ENCODE data around the gene AKAP17A.

Gene AKAP17A

GRCh38 chrX:1582686-1583437, 8.5 kb upstream of the AKAP17A start:
- Histone ChIP-seq H3K27ac (no peak overlapping the region), H3K9me3 (no peaks in the 10 kb centered on the region; the same call in 1 of the 2 replicates), H3K4me3 (no peak overlapping the region), H3K4me1 (peaks cover 5% of the 10 kb centered on the region), H3K9ac (no peak overlapping the region), H3K4me2 (no peak overlapping the region), H3K27me3 (no peaks in the 10 kb centered on the region), H3K36me3 (no peaks in the 10 kb centered on the region), H4K20me1 (no peaks in the 10 kb centered on the region)
- no peak for TF ChIP-seq Cebpa-rat (IDR thresholded peaks at IDR 0.05)

GRCh38 chrX:1584237-1585011, 7.0 kb upstream of the AKAP17A start:
- H4K20me1 ChIP-seq = no peaks in the 10 kb centered on the region
- TF ChIP-seq Cebpa-rat (IDR thresholded peaks at IDR 0.05) = no peak
- H3K9ac ChIP-seq = no peak overlapping the region
- H3K36me3 ChIP-seq = no peaks in the 10 kb centered on the region
- no peaks in the 10 kb centered on the region for H3K9me3 ChIP-seq
- no peak overlapping the region for H3K4me2 ChIP-seq
- H3K27me3 ChIP-seq = no peaks in the 10 kb centered on the region
- peaks cover 5% of the 10 kb centered on the region for H3K4me1 ChIP-seq
- no peak overlapping the region for H3K27ac ChIP-seq
- no peak overlapping the region for H3K4me3 ChIP-seq

GRCh38 chrX:1587161-1587560, 4.2 kb upstream of the AKAP17A start:
- no peak overlapping the region for H3K4me3 ChIP-seq
- no peaks in the 10 kb centered on the region for H3K36me3 ChIP-seq
- TF ChIP-seq Cebpa-rat (IDR thresholded peaks at IDR 0.05) = no peak
- no peaks in the 10 kb centered on the region for H3K27me3 ChIP-seq
- peaks cover 3% of the 10 kb centered on the region for H4K20me1 ChIP-seq
- peaks cover 14% of the 10 kb centered on the region for H3K4me1 ChIP-seq
- no peak overlapping the region for H3K27ac ChIP-seq
- H3K9me3 ChIP-seq = no peaks in the 10 kb centered on the region
- peak overlapping the region; percentile 30; the same call in 1 of the 2 replicates for H3K4me2 ChIP-seq
- H3K9ac ChIP-seq = no peak overlapping the region

DNA sequence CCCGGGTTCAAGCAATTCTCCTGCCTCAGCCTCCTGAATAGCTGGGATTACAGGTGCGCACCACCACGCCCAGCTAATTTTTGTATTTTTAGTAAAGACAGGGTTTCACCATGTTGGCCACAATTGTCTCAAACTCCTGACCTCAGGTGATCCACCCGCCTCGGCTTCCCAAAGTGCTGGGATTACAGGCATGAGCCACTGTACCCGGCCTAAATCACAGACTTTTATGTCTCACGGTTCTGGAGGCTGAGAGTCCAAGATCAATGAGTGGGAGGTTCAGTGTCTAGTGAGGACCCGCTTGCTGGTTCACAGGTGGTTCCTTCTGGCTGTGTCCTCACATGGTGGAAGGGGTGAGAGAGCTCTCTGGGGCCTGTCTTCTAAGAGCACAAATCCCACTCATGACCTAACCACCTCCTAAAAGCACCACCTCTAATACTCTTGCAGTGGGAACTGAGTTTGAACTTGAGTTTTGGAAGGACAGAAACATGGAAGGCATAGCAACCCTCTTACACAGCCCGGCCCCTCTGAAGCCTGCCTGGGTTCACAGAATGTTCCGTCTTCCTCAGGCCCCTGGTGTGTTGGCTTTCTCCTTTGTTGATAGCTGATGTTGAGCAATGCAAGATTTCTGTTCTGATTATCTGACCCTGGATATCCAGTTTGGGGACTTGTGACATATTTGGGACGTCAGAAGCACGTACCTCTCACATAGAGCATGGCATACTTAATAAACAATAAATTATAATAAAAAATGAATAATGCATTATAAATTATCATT, 1.9 kb upstream of the AKAP17A start:
- Histone ChIP-seq H3K9ac (no peak overlapping the region), H3K4me1 (peaks cover 33% of the 10 kb centered on the region), H3K27ac (peak overlapping the region; percentile 58; the same call in 1 of the 2 replicates), H3K9me3 (no peaks in the 10 kb centered on the region), H3K4me3 (no peak overlapping the region), H3K36me3 (peaks cover 14% of the 10 kb centered on the region), H4K20me1 (peaks cover 27% of the 10 kb centered on the region), H3K4me2 (no peak overlapping the region), H3K27me3 (no peaks in the 10 kb centered on the region)
- TF ChIP-seq Cebpa-rat (IDR thresholded peaks at IDR 0.05) = no peak

DNA sequence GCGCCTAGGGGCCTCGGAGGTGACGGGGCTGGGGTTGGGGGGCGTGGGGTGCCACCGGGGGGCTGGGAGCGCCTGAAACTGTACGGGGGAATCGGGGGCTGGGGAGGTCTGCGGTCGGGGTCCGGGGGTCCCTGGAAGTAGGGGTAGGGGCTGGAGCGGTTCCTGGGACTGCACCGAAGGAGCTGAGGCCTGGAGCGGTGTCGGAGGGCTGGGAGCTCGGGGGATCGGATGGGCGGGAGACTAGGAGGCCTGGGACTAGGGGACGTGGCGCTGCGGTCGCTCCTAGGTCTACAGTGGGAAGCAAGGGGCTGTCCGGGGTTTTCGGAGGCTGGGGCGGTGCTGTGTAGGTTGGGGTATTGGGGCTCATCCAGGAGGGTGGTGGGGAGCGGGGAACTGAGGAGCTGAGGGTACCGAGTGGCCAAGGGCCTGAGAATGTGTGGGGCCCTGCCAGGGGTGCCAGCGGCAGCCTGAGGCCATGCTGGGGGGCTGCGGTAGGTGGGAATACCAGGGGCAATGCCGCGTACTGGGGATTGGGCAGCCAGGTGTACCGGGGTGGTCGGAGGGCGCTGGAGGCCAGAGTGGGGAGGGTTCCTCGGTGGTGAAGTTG, 562 bp downstream of the AKAP17A start:
- H3K9me3 ChIP-seq = no peaks in the 10 kb centered on the region
- peak overlapping the region; percentile 86 for H3K27ac ChIP-seq
- TF ChIP-seq Cebpa-rat (IDR thresholded peaks at IDR 0.05) = no peak
- H3K9ac ChIP-seq = peak overlapping the region; percentile 94
- H3K27me3 ChIP-seq = no peaks in the 10 kb centered on the region
- peaks cover 47% of the 10 kb centered on the region for H4K20me1 ChIP-seq
- peak overlapping the region; percentile 88 for H3K4me3 ChIP-seq
- peaks cover 34% of the 10 kb centered on the region for H3K4me1 ChIP-seq
- H3K4me2 ChIP-seq = peak overlapping the region; percentile 97
- peaks cover 35% of the 10 kb centered on the region for H3K36me3 ChIP-seq

- Histone ChIP-seq H3K36me3 (peaks cover 41% of the 10 kb centered on the region), H3K9me3 (no peaks in the 10 kb centered on the region), H4K20me1 (peaks cover 54% of the 10 kb centered on the region), H3K4me2 (peak overlapping the region; percentile 97), H3K27me3 (no peaks in the 10 kb centered on the region), H3K27ac (peak overlapping the region; percentile 86), H3K9ac (peak overlapping the region; percentile 94), H3K4me1 (peaks cover 37% of the 10 kb centered on the region), H3K4me3 (peak overlapping the region; percentile 88)
- no peak for TF ChIP-seq Cebpa-rat (IDR thresholded peaks at IDR 0.05)
Observed at GRCh38 chrX:1592470-1593142, 1.2 kb downstream of the AKAP17A start.

DNA sequence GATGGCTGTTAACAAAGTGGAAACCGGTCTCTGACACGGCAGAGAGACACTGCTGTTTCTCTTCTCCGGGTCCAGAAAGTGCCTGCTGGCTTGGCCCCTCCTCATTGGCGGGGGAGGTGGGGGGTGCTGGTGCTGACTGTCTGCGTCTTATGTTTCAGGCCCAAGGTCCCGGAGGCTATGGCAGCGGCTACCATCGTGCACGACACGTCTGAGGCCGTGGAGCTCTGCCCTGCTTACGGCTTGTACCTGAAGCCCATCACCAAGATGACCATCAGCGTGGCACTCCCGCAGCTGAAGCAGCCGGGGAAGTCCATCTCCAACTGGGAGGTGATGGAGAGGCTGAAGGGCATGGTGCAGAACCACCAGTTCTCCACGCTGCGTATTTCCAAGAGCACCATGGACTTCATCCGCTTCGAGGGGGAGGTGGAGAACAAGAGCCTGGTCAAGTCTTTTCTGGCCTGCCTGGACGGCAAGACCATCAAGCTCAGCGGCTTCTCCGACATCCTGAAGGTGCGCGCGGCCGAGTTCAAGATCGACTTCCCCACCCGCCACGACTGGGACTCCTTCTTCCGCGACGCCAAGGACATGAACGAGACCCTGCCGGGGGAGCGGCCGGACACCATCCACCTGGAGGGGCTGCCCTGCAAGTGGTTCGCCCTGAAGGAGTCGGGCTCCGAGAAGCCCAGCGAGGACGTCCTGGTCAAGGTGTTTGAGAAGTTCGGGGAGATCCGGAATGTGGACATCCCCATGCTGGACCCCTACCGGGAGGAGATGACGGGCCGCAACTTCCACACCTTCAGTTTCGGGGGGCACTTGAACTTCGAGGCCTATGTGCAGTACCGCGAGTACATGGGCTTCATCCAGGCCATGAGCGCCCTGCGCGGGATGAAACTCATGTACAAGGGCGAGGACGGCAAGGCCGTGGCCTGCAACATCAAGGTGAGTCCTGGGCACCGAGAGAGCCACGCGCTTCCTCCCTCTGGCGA, 2.2 kb downstream of the AKAP17A start:
- Histone ChIP-seq H3K4me3 (peak overlapping the region; percentile 88; the same call in 1 of the 2 replicates), H3K27ac (peak overlapping the region; percentile 86; the same call in 1 of the 2 replicates)
- TF ChIP-seq Cebpa-rat (IDR thresholded peaks at IDR 0.05) = no peak

DNA sequence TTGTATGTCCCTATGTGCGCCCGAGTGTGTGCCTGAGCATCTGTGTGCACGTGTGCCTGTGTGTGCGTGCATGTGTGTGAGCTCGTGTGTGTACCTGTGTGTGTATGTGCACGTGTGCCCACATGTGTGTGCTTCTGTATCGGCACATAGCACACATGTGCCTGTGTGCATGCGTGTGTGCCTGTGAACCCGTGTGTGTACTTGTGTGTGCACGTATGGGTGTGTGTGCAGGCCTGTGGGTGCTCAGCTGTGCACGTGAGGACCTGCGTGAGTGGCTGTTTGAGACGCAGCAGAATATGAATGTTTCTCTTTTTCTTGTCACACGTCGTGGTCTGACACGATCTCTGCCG, 4.3 kb downstream of the AKAP17A start:
- H3K4me1 ChIP-seq = peaks cover 57% of the 10 kb centered on the region
- H3K4me2 ChIP-seq = no peak overlapping the region
- H3K9ac ChIP-seq = no peak overlapping the region
- H3K27me3 ChIP-seq = no peaks in the 10 kb centered on the region
- H3K36me3 ChIP-seq = peaks cover 61% of the 10 kb centered on the region
- peaks cover 84% of the 10 kb centered on the region for H4K20me1 ChIP-seq
- H3K27ac ChIP-seq = no peak overlapping the region
- no peak for TF ChIP-seq Cebpa-rat (IDR thresholded peaks at IDR 0.05)
- H3K9me3 ChIP-seq = peaks cover 1% of the 10 kb centered on the region; the same call in 1 of the 2 replicates
- no peak overlapping the region for H3K4me3 ChIP-seq

More for the DNA sequence above, 2.2 kb downstream of the AKAP17A start:
- Histone ChIP-seq H3K27me3 (no peaks in the 10 kb centered on the region), H3K9me3 (no peaks in the 10 kb centered on the region), H4K20me1 (peaks cover 63% of the 10 kb centered on the region), H3K4me1 (peaks cover 47% of the 10 kb centered on the region), H3K36me3 (peaks cover 44% of the 10 kb centered on the region), H3K4me2 (peak overlapping the region; percentile 97), H3K9ac (peak overlapping the region; percentile 94)
